A204.1 (cell line): ENCODE measurements around the gene NAT9.

Experiments
- FAIRE-seq: peaks from 2 replicates; lab custom pipeline; 2012; peaks lifted over from hg19 to GRCh38; lab: Jason Lieb, UNC

The NAT9 gene

DNA sequence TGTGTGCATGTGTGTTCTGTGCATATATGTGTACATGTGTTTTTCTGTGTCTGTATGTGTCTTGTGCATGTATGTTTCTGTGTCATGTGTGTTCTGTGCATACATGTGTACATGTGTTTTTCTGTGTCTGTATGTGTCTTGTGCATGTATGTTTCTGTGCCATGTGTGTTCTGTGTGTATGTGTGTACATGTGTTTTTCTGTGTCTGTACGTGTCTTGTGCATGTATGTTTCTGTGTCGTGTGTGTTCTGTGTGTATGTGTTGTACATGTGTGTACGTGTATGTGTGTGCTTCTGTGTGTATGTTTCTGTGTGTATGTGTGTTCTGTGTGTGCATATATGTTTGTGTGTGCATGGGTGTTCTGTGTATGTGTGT lies 47.5 kb downstream of the NAT9 start:
- FAIRE-seq, result no peak

DNA sequence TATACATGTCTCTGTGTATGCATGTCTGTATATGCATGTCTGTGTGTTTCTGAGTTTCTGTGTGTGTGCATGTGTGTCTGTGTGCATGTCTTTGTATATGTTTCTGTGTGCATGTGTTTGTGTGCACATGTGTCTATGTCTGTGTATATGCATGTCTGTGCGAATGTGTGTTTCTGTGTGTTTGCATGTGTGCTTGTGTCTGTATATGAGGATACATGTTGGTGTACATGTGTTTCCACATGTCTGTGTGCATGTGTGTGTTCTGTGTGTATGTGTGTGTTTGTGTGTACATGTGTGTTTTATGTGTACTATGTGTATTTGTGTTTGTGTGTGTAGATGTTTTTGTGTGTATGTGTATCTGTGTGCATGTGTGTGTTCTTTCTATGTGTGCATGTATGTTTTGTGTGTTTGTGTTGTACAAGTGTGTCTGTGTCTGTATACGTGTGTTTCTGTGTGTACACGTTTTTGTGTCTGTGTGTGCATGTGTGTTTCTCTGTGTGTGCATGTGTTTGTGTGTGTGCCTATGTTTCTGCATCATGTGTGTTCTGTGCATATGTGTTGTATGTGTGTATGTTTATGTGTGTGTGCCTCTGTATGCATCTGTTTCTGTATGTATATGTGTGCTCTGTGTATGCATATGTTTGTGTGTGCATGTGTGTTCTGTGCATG lies 48.0 kb downstream of the NAT9 start:
- no peak for FAIRE-seq

DNA sequence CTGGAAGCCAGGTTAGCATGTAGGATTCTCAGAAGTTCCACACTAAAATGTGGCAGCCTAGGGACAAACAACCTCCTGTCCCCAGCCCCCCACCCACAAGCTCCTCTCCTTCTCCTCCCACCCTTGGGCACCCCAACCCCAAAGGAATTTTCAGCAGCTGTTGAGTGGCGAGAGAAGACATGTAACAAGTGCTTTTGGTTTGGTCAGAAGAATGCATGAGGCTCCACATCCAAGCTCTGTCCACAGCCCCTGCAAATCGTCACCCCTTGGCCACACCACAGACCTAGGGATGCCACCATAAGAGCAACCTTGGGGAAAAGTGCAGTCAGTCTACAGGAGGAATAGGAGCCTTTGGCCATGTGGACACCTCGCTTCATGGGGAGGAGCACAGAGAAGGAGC lies 51.0 kb downstream of the NAT9 start:
- no peak for FAIRE-seq

DNA sequence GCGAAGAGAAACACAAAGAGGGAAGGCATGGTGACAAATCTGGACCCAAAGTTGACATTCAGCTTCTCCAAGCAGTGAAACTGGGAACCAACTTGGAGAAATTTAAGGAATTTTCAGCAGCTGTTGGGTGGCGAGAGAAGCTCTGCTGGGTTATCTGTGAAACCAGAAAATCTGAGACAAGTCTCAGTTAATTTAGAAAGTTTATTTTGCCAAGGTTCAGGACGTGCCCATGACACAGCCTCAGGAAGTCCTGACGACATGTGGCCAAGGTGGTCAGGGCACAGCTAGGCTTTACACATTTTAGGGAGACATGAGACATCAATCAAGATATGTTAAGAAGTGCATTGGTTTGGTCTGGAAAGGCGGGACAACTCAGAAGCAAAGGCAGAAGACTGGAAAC lies 52.3 kb downstream of the NAT9 start:
- no peak for FAIRE-seq

DNA sequence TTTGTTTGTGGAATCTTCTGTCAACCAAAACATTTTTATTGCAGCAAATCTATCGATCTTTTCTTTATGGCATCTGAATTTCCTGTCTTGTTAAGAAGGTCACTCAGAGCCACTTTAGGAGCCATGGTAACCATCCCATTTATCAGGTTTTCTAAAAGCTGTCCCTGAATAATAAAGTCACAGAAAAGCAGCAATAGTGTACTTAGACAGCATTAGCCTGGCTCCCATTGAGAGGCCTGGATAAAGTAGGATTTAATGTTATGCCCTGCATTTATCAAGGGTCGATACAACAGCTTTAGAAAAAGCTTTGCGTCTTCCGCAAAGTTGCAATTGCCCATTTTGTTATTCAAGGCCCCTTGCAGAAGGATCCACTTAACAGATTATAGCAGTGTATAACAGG lies 53.4 kb downstream of the NAT9 start:
- no peak for FAIRE-seq
